T-helper 22 cell (primary cell): ENCODE data around the gene SEMA6B.
"Not testable (repeated sequence)": the region's sequence is repeated elsewhere in the genome, so short reads cannot be mapped to it uniquely, and the experiment has no call there.

Experiments
- DNase-seq: peaks from one replicate; pipeline ENCODE4 v3.0.0-alpha.2; 2020; ENCODE audit warnings: low read depth

The SEMA6B gene

DNA sequence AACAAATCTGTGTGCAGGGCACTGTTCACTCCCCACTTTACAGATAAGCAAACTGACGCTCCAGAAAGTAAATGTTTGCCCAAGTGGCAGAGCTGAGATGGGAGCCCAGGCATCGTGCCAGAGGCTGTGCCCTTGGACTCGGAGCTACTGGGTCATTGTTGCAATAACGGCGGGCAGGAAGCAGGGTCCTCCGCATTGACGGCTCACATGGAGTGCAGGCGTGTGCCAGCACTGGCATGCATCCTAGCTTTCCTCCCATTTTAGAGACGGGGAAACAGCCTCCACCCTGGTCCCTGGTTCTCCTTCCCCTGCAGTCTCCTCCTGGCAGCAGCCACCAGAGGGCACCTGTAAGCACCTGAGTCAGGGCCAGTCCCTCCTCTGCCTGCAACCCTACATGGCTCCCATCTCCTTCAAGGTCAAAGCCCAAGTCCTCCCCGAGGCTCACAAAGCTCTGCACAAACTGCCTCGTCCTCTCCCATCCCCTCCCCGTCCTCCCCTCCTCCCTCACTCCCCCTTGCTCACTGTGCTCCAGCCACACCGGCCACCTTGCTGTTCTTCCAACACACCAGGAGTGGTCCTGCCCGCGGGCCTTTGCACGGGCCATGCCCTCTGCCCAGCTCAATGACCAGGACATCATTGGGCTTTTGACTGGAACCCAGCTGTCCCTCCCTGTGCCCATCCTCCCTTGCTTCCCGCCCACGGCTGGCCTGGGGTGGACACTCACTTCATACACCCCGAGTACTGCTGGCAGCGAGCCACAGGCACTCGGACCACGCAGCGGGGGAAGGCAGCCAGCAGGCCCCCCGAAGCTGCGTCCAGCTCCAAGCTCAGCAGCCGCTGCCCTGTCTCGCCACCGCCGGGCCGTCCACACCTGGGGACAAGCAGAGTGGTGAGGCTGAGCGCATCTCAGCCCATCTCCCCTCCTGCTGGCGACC lies 11.9 kb downstream of the SEMA6B start:
- no peak for DNase-seq

DNA sequence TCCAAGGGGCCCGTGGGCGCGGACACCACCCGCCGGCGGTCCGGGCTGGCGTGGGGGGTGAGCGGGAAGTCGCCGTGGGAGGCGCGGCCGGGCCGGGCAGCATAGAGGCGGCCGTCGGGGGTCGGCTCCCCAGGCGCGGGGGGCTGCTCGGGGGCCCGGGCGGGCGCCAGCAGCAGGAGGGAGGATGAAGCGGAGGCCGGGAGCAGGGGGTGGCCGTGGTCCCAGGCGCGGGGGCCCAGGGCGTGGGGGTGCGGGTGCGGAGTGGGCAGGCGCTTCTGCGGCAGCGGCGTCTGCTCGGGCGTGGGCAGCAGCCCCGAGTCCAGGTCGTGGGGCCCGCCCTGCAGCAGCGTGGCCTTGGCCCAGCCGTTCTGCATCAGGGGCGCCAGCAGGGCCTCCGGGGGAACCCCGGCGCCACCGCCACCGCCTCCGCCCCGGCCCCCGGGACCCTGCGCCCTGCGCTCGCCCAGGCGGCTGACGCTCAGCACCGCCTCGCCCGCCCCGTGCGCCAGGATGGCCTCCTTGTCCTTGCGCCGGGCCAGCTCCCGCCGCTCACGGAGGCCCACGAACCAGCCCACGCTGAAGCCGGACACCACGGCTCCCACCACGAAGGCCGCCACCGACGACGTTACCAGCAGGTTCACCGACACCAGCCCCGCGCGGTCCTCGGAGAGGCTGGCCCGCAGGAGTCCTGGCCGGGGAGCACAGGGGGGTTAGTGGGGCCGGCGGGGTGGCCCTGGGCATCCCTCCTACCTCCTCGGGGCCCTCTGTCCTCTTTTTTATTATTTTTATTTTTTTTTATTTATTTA lies 15.4 kb downstream of the SEMA6B start:
- DNase-seq: no peak

DNA sequence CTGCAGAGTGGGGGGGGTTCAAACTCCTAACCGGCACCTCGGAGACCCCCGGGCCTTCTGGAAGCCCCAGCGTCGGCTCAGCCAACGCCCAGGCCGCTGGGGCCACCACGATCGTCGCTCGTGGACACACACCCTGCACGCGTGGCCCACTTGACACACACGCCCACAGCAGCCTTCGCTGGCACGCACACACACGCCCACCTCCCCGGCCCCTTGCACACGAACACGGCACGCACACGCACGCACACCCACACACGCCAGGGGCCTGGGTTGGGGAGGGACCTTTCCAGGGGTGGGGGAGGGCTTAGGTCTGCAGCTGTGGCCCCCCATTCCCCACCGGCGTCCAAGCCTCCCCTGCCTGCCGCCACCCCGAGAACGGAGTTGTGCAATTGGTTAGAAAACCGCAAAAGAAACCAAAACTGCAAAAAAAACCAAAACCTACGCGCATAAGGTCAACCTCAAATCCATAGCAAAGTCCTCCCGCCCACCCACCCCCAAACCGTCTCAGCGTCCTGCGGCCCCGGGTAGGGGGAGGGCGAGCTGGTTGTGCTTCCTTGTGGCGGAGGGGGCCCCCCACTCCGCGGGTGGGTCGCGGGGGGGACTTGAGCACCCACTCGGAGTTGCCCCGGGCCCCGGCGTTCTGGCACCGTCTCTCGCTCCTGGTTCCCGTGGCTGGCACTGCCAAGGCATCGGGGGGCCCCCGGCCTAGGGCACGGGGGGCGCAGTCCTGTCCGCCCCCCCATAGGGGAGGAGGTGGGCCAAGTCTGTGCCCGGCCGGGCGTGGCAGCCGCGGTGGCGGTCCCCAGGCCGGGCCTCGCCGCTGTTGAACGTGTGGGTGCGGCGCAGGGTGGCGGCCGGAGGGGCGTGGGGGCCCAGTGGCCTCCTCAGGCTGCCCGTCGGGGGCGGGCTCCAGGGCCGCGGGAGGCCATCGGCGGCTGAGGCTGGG lies 16.3 kb downstream of the SEMA6B start:
- DNase-seq: no peak

DNA sequence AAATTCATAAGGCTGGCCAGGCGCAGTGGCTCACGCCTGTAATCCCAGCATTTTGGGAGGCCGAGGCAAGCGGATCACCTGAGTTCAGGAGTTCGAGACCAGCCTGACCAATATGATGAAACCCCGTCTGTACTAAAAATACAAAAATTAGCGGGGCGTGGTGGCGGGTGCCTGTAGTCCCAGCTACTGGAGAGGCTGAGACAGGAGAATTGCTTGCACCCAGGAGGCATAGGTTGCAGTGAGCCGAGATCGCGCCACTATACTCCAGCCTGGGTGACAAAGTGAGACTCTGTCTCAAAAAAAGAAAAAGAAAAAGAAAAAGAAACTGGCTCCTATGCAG lies 17.7 kb downstream of the SEMA6B start:
- not testable (repeated sequence) for DNase-seq

DNA sequence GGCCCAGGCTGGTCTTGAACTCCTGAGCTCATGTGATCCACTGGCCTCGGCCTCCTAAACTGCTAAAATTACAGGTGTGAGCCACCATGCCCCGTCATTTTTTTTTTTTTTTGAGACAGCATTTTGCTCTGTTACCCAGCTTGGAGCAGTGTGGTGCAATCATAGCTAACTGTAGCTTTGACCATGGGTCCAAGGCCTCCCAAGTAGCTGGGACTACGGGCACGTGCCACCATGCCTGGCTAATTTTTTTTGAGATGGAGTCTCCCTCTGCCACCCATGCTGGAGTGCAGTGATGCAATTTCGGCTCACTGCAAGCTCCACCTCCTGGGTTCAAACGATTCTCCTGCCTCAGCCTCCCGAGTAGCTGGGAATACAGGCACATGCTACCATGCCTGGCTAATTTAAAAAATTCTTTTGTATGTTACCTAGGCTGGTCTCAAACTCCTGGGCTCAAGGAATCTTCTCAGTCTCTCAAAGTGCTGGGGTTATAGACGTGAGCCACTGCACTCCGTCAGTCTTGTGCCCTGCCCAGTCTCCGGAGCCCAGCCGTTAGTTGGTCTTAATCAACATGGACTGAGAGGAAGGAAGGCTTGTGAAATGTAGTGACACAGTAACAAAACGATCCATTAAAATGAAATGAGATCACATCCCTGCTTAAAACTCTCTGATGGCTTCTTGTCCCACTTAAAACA lies 18.2 kb downstream of the SEMA6B start:
- no peak for DNase-seq

DNA sequence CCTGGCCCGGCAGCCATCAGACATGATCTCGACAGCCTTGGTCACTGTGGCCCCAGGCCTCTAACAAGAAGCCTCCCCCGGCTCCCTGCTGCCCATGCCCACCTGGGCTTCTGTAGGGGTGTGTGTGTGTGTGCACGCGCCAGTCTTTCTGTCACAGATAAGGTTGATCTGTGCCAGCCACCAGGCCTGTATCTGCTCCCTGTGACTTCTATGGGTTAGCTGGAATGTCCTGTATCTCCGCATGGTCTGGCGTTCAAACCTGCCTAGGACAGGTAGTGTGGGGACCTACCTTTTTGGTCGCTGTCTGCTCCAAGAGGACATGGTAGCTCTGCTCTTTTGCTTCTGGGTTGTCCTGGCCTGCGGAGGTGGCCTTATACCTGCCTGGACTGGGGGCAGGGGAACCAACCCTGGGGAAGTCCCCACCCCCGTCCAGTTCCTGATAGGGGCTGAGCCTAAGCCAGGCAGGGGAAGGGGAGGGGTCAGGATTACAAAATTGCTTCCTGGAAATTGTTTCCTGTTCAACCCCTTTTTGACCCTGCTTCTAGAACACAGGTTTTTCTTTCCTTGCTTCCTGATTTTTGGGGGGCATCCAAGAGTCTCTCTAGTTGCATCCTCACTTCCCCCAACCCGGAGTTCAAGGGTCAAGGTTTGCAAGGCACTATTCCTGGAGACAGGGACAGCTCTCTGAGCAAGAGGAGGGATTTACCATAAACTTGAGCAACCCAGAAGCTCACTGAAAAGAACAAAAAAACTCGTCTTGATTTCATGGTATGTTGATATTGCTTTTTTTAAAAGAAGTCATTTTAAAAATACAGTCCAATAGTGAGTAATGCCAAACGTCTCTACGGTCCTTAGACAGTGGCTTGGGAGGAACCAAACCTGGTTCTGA lies 19.5 kb downstream of the SEMA6B start, which contains the start of gene LRG1:
TSS of gene LRG1 (minus strand) at position 344 of the 889 bp plus-strand sequence. CDS start at position 321, 23 bp downstream.
- DNase-seq: no peak

DNA sequence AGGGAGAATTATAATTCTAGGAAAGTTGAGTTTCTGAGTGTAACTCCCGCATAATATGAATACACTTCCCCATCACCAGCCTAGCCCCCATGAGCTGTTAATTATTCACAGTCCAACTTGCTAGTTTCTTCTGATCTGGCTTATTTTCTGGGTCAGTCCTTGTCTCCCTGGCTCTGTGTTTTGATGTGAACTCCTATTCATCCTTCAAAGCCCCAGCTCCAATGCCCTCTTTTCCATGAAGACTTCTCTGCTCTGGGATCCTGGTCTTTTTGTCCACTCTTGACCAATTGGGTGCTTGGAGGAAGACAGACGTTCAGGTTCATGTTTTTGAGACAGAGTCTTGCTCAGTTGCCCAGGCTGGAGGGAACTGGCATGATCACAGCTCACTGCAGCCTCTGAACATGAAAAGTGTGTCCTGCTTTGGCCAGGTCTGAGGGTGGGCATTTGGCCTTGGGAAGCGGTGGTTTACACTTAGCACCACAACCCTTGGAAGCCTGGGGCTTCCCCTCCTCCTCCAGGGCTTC lies 20.3 kb downstream of the SEMA6B start:
- no peak for DNase-seq

DNA sequence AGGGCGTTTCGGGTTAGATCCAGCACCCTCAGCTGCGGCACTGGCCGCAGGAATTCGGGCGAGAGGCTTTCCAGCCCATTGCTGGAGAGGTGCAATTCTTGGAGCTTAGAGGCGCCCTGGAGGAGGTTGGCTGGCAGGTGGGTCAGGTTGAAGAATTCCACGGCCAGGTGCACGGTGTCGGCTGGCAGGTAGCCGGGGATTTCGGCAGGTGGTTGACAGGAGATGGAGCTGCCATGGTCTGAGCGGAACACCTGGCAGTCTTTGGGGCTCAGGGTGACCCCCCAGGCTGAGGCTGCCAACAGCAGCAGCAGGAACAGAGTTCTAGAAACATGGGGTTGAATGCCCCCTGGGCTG lies 20.9 kb downstream of the SEMA6B start:
- no peak for DNase-seq

DNA sequence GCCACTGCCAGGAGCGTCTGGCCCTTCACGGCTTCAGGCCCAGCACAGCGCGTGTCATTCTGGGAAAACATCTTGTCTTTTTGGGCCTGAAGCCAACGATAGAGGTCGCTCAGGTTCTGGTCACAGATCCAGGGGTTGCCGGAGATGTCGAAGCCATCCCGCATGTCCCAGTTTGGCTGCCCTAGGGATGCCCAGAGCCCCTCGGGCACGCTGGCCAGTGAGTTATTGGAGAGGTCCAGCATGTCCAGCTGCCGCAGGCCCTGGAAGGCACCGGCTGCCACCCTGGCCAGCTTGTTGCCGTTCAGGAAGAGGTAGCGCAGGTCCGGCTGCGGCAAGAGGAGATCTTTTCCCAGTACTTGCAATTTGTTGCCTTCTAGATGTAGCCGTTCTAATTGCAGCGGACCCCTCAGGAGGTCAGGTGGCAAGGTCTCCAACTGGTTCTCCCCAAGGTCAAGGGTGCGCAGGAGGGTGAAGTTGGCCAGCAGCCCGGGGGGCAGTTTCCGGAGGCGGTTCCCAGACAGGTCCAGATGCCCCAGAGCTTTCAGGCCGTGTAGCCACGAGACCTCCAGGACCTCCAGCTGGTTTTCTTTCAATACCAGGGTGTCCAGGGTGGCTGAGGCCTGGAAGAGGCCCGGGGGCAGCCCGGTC lies 21.4 kb downstream of the SEMA6B start:
- DNase-seq: no peak

DNA sequence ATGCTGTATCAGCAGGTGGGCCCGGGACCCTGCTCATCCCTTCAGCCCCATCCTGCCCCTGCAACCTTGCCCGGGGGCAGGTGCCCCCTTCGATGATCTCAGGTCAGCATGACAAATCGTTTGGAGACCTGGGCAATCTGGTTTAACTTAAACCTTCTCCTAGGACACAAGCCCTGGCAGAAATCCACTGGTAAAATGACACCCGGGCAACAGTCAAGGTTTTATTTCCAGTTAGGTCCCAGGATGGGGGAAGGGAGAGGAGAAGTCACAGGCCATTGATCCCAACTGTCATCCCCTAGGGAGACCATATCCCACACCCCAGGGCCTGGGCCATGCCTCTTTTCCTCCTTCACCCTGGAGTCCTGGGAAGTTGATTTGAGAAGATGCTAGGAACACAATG lies 22.7 kb downstream of the SEMA6B start:
- no peak for DNase-seq

DNA sequence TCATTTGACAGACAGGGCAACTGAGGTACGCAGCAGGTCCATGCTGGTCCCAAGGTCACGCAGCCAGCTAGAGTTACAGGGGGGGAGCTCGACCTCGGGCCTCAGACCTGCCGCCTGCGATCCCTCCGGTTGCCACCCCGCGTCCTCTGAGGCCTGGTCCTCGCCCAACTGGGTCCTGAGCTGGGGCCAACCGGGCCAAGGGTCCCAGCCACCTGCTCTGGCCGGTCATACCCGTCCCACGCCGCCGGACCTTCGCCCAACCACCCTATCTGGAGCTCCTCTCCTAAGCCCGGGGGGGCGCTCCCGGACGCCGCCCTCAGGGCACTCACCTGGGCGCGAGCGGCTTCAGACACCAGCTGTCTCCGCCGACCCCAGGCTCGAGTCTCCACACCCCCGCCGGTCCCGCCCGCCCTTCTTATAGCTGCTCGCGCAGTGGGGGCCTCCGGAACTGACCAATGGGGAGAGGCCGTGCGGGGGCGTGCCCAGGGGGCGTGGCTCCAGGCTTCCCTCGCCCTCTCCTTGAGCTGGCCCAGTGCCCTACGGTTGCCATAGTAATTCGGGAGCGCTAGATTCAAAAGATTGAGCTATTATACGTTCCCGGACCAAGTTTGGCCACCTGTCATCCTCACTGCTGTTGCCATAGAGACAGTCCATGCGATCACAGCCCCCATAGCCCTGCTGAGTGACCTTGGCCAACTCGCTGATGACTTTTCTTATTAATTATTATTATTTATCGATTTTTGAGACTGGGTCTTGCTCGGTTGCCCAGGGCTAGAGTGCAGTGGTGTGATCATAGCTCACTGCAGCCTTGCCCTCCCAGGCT lies 24.4 kb downstream of the SEMA6B start, which contains the start of gene PLIN5:
TSS of gene PLIN5 (minus strand) at position 389 of the 823 bp plus-strand sequence. CDS start 1,150 bp downstream, outside the sequence.
- no peak for DNase-seq

DNA sequence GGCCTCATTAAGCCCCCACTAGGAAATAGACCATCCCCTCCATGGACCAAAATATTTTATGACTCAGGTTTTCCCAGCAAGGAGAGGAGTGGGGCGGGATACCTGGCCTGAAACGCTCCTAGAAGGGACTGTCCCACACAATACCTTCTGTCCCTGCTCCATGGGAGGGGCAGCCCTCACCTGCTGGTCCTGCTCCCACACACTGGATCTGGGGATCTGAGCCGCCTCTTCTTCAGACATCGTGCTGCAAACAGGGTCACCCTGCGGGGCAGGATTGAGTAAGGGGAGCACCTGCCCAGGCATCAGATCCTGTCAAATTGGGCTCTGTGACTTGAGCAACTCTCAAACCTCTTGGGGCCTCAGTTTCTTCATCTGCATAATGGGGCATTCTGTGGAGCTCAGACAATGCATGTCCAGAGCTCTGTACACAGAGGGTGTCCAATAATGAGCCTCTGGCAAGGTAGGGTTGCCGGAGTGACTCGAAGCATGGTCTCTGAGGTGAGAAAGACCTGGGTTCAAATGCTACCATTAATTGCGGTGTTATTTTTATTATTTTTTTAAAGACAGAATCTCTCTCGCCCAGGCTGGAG lies 25.6 kb downstream of the SEMA6B start:
- no peak for DNase-seq

DNA sequence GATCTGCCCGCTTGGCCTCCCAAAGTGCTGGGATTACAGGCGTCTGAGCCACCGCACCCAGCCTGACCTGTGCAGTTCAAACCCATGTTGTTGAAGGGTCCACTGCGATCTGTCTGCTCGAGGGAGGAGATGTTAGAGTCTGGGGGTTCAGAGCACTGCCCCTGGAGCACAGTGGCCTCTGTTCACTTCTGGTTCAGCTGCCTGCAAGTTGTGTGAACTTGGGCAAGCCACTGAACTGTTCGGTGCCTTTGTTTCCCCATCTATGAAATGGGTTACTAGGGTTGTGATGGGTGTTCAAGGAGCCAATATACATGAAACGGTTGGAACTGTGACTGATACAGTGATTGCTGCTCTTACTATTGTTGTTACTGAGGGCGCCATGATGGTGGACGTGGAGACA lies 26.1 kb downstream of the SEMA6B start:
- no peak for DNase-seq

DNA sequence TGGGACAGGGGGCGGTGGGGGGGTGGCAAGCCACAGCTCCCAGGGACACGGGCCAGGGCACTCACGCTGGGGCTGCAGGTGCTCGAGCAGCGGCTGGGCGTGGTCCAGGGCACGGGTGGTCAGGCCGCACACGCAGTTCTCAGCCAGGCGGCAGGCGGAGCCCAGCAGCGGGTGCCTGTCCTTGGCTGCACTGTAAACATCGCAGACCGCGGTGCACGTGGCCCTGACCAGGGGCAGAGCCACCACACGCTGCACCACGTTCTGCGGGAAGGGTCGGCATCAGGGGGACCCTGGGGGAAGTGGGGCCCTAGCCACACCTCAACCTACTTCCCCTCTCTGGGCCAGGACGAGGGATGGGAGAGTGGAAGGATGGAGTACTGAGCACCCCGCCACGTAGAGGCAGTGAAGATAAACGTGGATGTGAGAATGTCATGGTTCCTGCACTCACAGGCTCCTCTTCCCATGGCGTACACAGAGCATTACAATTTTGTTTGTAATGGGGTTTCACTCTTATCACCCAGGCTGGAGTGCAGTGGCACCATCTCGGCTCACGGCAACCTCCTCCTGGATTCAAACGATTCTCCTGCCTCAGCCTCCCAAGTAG lies 27.8 kb downstream of the SEMA6B start:
- no peak for DNase-seq

DNA sequence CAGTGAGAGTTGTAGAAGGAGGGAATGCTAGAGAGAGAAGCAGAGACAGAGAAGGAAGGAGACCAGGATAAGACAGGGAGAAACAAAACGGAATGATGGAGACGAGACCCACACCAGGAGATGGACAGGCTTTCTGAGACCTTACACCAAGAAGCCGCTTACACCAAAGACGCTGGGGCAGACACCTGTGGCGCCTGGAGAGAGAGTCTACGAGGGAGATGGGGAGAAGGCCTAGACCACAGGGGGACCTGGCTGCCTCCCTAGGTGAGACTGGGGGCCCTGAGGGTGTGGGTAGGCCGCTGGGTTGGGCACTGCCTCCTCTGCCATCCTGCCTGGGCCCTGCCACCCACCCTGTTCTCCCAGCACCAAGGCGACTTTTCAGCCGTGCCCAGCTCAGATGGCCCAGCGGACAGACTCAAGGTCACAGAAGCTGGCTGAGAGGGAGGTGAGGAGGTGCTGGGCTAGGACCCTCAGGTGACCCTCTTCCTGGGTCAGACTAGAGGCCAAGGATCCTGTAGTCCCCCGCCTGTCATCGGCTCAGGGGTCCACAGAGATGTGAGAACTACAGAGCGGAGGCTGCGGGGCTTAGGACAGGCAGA lies 29.5 kb downstream of the SEMA6B start:
- DNase-seq: no peak

DNA sequence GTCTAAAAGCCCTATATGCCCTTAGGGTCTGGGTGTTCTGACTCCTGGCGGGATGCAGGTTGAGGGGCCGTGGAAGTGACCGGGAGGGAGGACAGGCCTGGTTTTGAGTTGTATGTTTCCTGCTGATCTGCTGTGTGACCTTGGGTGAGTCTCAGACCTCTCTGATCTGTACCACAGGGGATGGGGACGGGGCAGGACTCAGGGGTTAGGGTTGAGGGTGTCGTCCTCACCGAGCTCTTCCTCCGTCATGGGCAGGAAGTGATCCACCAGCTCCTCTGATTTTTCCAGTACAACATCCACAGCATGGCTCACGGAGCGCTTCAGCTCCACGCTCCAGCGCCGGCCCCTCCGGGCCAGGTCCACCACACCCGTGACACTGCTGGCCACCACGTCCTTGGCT lies 30.6 kb downstream of the SEMA6B start:
- DNase-seq: no peak

DNA sequence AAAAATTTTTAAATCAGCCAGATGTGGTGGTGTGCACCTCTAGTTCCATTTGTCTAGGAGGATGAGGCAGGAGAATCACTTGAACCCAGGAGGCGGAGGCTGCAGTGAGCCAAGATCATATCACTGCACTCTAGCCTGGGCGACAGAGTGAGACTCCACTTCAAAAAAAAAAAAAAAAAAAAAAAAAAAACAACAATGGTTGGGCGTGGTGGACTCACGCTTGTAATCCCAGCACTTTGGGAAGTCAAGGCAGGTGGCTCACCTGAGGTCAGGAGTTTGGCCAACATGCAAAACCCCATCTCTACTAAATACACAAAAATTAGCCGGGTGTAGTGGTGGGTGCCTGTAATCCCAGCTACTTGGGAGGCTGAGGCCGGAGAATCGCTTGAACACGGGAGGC lies 32.1 kb downstream of the SEMA6B start:
- not testable (repeated sequence) for DNase-seq
